GM18505 (cell line): ENCODE data around the gene LRRC8E.

ENCODE experiments used
- ATAC-seq: cut with Tn5 transposase; IDR thresholded peaks from one replicate; pipeline ENCODE4 v1.9.1; 2021; ENCODE audit not compliant: unreplicated experiment
- POLR2A ChIP-seq: IDR thresholded peaks from 4 replicates; pipeline ENCODE4 v1.6.1; 2011; ENCODE audit warnings: borderline replicate concordance; ENCODE audit not compliant: insufficient read depth, insufficient read length; ENCODE audit errors: extremely low read depth

The LRRC8E gene

DNA sequence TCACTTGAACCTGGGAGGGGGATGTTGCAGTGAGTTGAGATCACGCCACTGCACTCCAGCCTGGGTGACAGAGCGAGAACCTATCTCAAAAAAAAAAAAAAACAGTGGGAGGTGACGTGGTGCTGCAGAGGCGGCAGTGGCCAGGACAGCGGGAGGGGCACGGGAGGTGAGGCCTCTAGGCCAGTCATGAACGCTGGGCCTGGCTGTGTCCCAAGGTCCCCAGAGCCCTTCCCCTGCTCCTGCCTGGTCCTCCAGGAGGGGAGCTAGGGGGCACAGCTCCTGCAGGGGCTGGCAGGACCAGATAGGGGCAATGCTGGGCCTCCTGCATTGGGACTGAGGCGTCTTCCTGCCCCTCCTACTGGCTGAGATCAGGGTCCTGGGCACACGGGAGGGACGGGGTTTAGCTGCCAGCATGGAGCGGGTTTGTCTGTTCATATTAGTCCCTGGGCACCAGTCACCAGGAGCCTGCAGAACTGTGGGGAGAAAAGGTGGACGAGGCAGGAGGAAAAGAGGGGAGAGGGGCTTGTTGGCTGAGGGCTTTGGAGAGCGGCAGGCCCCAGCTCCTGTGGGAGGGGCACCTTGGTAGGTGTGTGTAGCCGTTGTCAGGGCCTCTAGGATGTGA is 19.9 kb downstream of the LRRC8E start:
- TF ChIP-seq POLR2A = no peak
- no peak for ATAC-seq

DNA sequence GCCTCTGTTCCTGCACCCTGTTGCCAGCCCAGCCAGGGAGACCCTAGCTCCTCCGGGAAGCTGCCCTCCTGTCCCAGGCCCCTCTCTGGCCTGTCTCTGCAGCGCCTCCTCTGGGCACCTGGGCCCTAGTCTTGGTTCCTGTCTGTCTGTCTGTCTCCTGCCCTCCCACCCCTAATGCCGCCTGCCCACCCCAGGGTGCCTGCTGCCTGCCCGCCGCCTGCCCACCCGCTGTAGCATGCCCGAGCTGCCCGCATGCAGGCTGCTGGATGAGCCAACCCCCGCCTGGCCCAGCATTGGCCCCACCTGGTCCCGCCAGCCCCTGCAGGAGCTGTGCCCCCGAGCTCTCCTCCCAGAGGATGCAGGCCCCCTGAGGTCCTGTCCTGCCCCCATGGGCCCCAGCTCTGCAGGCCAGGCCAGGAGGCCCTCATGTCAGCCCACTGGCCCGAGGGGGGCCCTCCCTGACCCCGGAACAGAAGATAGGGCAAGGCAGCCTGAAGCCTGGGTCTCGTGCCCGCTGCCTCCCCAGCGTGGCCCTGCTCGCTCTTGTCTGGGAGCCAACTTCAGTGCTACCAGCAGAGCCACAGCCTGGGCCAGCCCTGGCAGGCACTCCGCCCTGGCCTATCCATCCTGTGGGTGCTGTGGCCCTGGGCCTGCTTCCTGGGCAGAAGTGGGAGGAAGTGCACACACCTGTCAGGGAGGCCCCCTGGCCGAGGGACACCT is 20.6 kb downstream of the LRRC8E start:
- ATAC-seq = no peak
- no peak for TF ChIP-seq POLR2A

DNA sequence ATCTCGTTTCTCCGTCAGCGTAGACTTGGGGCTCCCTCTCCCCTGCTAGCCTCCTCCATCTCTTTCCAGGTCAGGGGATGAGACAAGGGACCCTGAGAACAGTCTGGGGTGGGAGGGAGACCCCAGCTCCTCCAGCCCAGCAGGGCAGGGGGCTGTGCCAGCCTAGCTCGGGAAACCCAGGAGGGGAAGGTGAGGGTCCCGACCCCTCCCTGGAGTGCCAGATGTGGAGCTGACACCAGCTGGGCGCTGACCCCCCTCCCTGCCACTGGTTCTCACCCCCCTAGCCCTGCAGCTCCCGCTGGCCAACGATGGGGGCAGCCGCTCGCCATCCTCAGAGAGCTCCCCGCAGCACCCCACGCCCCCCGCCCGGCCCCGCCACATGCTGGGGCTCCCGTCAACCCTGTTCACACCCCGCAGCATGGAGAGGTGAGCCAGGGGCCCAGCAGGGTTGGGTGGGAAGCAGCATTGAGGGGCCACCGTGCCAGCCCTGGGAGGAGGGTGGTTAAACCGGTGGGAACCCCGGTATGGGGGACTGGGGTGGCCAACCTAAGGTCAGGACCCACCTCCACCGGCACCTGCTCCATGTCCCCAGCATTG is 21.3 kb downstream of the LRRC8E start:
- ATAC-seq = no peak
- TF ChIP-seq POLR2A = no peak

DNA sequence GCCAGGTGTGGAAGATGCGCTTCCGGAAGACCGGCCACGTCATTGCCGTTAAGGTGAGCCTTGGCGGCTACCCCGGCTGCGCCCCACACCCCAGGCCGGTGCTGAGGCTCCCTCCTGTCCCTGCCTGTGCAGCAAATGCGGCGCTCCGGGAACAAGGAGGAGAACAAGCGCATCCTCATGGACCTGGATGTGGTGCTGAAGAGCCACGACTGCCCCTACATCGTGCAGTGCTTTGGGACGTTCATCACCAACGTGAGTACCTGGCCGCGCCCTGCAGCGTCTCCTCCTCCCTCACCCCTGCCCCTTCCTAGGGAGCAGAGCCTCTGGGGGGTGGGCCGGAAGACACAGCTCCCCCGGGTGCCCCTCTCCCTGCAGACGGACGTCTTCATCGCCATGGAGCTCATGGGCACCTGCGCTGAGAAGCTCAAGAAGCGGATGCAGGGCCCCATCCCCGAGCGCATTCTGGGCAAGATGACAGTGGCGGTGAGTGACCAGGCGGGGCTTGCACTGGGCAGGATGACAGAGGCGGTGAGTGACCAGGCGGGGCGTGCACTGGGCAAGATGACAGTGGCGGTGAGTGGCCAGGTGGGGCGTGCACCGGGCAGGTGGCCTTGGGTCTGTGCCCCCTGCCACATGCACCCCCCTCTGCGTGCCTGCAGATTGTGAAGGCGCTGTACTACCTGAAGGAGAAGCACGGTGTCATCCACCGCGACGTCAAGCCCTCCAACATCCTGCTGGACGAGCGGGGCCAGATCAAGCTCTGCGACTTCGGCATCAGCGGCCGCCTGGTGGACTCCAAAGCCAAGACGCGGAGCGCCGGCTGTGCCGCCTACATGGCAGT is 22.2 kb downstream of the LRRC8E start:
- TF ChIP-seq POLR2A = no peak
- ATAC-seq = no peak

DNA sequence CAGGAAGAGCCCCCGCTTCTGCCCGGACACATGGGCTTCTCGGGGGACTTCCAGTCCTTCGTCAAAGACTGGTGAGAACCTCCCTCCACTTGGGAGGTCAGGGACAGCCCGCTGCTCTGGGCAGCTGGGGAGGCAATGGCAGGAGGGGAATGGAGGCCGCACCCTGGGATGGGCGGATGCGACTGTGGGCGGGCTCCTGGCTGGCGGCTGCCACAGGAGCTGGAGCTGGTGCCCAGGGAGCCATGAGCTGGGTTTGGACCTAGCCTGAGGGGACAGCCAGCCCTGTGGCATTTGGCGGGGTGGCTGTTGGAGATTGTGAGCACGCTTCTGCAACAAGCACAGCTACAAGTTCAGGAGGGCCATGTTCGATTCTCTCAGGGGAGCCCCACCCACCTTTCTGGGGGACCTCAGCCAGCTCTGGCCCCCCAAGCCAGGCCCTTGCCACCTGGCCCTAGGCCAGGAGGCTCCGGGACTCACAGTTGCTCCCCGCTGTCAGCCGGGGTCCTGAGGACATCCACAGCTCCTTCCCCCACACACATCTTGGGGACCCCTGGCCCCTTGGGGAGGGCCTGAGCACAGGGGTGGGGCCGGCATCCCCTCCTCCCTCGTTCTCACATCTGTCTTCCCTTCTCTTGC is 23.3 kb downstream of the LRRC8E start:
- no peak for TF ChIP-seq POLR2A
- no peak for ATAC-seq

DNA sequence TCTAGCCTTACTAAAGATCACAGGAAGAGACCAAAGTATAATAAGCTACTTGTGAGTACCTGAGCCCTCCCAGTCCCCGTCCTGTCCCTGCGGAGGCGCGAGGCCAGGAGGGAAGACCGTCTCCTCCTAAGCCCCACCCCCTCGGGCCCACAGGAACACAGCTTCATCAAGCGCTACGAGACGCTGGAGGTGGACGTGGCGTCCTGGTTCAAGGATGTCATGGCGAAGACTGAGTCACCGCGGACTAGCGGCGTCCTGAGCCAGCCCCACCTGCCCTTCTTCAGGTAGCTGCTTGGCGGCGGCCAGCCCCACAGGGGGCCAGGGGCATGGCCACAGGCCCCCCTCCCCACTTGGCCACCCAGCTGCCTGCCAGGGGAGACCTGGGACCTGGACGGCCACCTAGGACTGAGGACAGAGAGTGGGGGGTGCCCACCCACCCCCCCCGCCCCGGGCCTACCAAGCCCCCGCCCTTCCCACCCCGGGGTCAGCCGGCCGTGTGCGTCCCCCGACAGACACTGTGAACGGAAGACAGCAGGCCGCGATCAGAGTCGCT is 23.9 kb downstream of the LRRC8E start:
- no peak for TF ChIP-seq POLR2A
- ATAC-seq = no peak

DNA sequence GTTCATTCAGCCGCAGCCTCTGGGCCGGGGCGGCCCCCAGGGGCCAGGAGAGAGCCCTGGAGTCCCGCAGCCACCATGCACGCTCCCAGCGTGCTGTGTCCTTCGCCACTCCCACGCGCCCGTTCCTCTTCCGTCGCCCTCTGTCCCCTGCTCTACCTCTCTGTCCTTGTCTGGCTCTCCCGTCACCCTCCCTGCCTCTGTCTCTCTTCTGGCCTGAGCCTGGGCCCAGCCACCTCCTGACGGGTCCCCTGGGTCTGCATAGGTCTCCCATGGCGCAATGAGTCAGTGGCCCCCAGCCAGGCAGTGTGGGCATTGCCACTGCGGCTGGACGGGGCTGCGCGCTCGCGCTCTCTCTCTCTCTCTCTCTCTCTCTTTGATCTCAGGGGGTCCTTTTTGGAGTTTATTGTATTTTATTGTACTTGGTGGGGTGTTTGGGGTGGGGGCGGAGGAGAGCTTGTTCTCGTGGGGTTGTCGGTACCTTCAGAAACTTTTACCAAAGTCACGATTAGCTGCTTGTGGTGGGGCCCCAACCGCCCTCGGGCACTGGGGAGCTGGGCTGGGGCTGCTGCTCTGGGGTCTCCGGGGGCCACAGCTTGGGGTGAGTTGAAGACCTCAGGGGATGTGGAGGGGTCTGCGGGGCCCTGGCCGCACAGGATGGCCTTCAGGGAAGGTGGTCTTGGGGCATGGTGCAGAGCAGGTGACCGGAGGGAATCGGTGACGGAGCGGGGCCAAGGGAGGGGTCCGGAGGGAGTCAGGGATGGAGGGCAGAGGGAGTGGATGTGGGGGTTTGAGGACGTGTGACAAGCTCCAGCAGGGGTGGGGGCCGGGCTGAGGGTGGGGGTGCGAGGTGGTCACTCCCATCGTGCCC is 24.6 kb downstream of the LRRC8E start:
- TF ChIP-seq POLR2A = no peak
- ATAC-seq = no peak

DNA sequence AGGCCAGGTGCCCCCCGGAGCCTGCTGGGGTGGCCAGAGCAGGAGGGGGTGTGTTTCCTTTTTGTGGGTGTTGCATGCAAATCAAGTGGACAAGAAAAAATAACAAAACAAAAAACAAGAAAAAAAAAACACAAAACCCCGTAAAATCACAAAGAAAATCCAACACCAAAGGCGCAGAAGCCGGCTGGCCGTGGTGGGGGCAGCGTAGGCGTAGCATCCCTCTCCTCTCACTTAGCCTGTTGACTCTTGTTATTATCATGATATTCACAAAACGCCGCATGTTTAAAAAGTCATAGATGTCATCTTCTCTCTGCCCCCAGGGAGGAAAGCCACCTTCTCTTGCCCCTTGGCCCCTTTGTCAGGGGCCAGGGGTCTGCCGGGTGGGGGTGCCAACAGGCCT is 25.3 kb downstream of the LRRC8E start:
- no peak for TF ChIP-seq POLR2A
- ATAC-seq = no peak

DNA sequence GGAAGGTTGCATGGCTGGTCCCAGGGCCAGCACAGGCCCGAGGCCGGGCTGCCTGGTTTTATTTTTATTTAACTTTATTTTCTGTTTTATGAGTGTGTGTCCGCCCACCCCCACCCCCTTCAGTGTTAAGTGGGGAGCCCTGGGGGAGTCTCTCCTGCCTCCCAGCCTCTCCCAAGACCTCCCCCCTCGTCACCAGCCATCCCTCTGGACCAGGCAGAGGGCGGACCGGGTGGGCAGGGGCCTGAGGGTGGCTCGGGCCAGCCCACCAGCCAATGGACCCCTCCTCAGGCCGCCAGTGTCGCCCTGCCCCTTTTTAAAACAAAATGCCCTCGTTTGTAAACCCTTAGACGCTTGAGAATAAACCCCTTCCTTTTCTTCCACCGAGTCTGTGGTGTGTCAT is 25.8 kb downstream of the LRRC8E start:
- no peak for TF ChIP-seq POLR2A
- no peak for ATAC-seq

DNA sequence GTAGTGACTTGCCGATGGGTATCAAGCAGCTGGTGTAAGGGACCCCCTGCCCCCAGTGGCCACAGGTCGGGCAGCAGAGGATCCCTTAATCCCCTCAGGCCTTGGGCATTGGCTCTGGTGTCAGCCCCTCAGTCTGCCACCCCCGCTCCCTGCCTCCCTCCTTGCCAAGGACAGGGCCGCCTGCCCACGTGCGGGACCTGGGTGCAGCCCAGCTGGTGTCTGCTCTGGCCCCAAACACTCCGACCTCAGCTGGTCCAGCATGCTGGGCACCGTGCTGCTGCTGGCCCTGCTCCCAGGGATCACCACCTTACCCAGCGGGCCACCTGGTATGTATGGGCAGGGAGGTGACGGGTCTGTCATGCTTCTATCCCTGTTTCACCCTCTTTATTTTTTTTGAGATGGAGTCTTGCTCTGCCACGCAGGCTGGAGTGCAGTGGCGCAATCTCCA is 26.3 kb downstream of the LRRC8E start, which contains the start of gene TGFBR3L:
Gene TGFBR3L (plus strand): TSS at position 233 of the 448 bp plus-strand sequence.
- ATAC-seq = no peak
- TF ChIP-seq POLR2A = no peak

DNA sequence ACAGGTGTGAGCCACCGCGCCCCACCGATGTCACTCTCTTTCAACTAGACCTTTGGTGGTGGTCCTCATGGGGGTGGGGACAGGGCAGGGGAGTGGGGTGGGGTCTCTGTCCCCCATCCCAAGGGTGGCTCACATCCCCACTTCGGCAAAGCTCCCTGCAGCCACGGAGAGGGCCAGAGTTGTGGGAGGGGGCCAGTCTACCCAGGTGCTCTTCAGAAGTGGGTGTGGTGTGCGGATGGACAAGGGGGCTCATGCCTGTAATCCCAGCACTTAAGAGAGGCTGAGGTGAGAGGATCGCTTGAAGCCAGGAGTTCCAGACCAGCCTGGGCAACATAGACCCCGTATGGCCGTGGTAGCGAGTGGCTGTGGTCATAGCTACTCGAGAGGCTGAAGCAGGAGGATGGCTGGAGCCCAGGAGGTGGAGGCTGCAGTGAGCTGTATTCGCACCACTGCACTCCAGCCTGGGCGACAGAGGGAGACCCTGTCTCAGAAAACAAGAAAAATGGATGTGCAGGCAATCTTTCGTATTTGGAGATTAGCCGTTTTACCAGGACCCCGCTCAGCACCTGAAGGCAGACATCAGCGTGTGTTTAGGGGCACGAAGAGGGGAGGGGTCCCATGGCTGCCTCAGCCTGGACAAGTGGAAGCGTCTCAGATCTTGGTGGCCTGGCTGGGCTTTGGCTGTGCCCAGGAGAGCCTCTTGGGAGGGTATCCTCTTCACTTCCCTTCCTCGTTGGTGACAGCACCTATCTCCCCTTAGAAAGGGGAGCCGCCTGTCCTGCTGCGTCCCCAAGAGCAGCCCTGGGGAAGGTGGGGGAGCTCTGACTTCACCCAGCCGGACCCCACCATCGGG is 27.2 kb downstream of the LRRC8E start:
- no peak for ATAC-seq
- TF ChIP-seq POLR2A = no peak
